ENCODE results near the gene GDF9. TPM values are rescaled to one million over a fixed set of nuclear protein-coding genes. Genes with fewer than 3 reads are reported as not detected.
A peak's percentile ranks its signal among the peaks of the same experiment; 100 is the strongest.

Gene GDF9
- total RNA-seq, 1 experiment from 2014 or later, result 1.4 TPM

GRCh38 chr5:132850066-132850465 lies 16.2 kb downstream of the GDF9 start:
- Histone ChIP-seq H3K36me3 (ENCODE audit: low read depth) (no peaks in the 10 kb centered on the region), H4K20me1 (ENCODE audit: insufficient read depth) (no peaks in the 10 kb centered on the region), H3K27ac (no peak overlapping the region), H3K27me3 (ENCODE audit: insufficient read depth, low read depth) (no peaks in the 10 kb centered on the region), H3K9me3 (ENCODE audit: insufficient read depth, low read depth) (no peaks in the 10 kb centered on the region), H3K79me2 (ENCODE audit: low read depth) (no peaks in the 10 kb centered on the region), H3K9me2 (ENCODE audit: insufficient read depth) (no peaks in the 10 kb centered on the region), H3K4me2 (no peak overlapping the region), H3K4me1 (replicated peaks; ENCODE audit: insufficient read depth) (peaks cover 9% of the 10 kb centered on the region), H3F3A (ENCODE audit: insufficient read depth, low read depth) (0 out of 2 replicates have a peak, but pooled peaks cover 6% of the 10 kb centered on the region), H2AFZ (no peak overlapping the region), H3K4me3 (no peak overlapping the region)
- ChIA-PET CTCF (no interaction called here), POLR2A (ENCODE audit: unreplicated experiment) (no interaction called here)
- TF ChIP-seq, protein P1, sequence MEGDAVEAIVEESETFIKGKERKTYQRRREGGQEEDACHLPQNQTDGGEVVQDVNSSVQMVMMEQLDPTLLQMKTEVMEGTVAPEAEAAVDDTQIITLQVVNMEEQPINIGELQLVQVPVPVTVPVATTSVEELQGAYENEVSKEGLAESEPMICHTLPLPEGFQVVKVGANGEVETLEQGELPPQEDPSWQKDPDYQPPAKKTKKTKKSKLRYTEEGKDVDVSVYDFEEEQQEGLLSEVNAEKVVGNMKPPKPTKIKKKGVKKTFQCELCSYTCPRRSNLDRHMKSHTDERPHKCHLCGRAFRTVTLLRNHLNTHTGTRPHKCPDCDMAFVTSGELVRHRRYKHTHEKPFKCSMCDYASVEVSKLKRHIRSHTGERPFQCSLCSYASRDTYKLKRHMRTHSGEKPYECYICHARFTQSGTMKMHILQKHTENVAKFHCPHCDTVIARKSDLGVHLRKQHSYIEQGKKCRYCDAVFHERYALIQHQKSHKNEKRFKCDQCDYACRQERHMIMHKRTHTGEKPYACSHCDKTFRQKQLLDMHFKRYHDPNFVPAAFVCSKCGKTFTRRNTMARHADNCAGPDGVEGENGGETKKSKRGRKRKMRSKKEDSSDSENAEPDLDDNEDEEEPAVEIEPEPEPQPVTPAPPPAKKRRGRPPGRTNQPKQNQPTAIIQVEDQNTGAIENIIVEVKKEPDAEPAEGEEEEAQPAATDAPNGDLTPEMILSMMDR (conservative IDR thresholded peaks at IDR 0.05), result no peak
- no peak for TF ChIP-seq EZH2 (IDR thresholded peaks at IDR 0.05; ENCODE audit: low read depth)
- no TSS peak for BruUV-seq (replicated peaks)
- no peak for DNase-seq
- intact Hi-C loops (cut with micrococcal nuclease; ENCODE audit: unreplicated experiment), result no loop called here

DNA sequence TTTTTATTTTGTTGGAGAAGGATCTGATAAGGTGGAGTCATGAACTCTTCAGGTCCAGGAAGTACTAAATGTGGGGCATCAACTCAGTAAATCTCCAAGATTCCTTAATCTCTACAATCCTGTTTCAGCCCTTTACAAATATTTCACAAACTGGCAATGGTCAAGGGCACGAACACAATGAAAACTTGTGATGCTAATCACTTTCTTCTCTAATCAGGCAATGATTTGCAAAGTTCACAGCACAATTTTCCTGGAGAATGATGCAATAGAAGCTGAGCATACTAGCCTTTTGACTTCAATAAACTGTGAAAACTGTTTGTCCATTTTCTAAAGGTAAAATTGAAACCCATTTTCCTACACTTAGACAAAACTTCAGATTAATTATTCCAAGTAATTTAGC lies 16.9 kb downstream of the GDF9 start:
- no peak for TF ChIP-seq EZH2 (IDR thresholded peaks at IDR 0.05; ENCODE audit: low read depth)
- TF ChIP-seq, protein P1 (conservative IDR thresholded peaks at IDR 0.05), result no peak
- POLR2A ChIA-PET (ENCODE audit: unreplicated experiment), result no interaction called here
- no peaks in the 10 kb centered on the region for H3K79me2 ChIP-seq (ENCODE audit: low read depth)

GRCh38 chr5:132848270-132848669 lies 18.0 kb downstream of the GDF9 start:
- no peak overlapping the region for H3K4me3 ChIP-seq
- CTCF ChIA-PET, result interaction anchor here (0.6 kb wide), 1 partner anchor 300 kb away, joined by 4 read pairs; no protein-coding TSS in a partner anchor
- 0 out of 2 replicates have a peak, but pooled peaks cover 6% of the 10 kb centered on the region for H3F3A ChIP-seq (ENCODE audit: insufficient read depth, low read depth)
- H3K4me2 ChIP-seq, result no peak overlapping the region
- H3K9me3 ChIP-seq (ENCODE audit: insufficient read depth, low read depth), result no peaks in the 10 kb centered on the region
- H3K4me1 ChIP-seq (replicated peaks; ENCODE audit: insufficient read depth), result peaks cover 9% of the 10 kb centered on the region
- no peak for DNase-seq
- no peaks in the 10 kb centered on the region for H4K20me1 ChIP-seq (ENCODE audit: insufficient read depth)
- TF ChIP-seq, protein P1 (conservative IDR thresholded peaks at IDR 0.05), result no peak
- TF ChIP-seq EZH2 (IDR thresholded peaks at IDR 0.05; ENCODE audit: low read depth), result no peak
- no peaks in the 10 kb centered on the region for H3K79me2 ChIP-seq (ENCODE audit: low read depth)
- no peaks in the 10 kb centered on the region for H3K27me3 ChIP-seq (ENCODE audit: insufficient read depth, low read depth)
- BruUV-seq (replicated peaks), result no TSS peak
- no peaks in the 10 kb centered on the region for H3K9me2 ChIP-seq (ENCODE audit: insufficient read depth)
- H3K27ac ChIP-seq, result no peak overlapping the region
- intact Hi-C loops (cut with micrococcal nuclease; ENCODE audit: unreplicated experiment), result no loop called here
- H2AFZ ChIP-seq, result no peak overlapping the region
- POLR2A ChIA-PET (ENCODE audit: unreplicated experiment), result no interaction called here
- H3K36me3 ChIP-seq (ENCODE audit: low read depth), result no peaks in the 10 kb centered on the region

More for the DNA sequence above, 16.9 kb downstream of the GDF9 start:
- H3F3A ChIP-seq (ENCODE audit: insufficient read depth, low read depth), result 0 out of 2 replicates have a peak, but pooled peaks cover 6% of the 10 kb centered on the region
- H3K4me2 ChIP-seq, result peak overlapping the region; percentile 30
- 0 out of 2 replicates have a peak overlapping the region, but pooled peaks have one; percentile 20 for H2AFZ ChIP-seq
- H3K27me3 ChIP-seq (ENCODE audit: insufficient read depth, low read depth), result no peaks in the 10 kb centered on the region
- peaks cover 9% of the 10 kb centered on the region for H3K4me1 ChIP-seq (replicated peaks; ENCODE audit: insufficient read depth)
- H3K4me3 ChIP-seq, result no peak overlapping the region
- no peaks in the 10 kb centered on the region for H3K36me3 ChIP-seq (ENCODE audit: low read depth)
- intact Hi-C loops (cut with micrococcal nuclease; ENCODE audit: unreplicated experiment), result no loop called here
- CTCF ChIA-PET, result no interaction called here
- H3K9me3 ChIP-seq (ENCODE audit: insufficient read depth, low read depth), result no peaks in the 10 kb centered on the region
- H3K27ac ChIP-seq, result peak overlapping the region; percentile 12; the same call in 1 of the 2 replicates
- no peaks in the 10 kb centered on the region for H3K9me2 ChIP-seq (ENCODE audit: insufficient read depth)
- BruUV-seq (replicated peaks), result no TSS peak
- no peak for DNase-seq
- no peaks in the 10 kb centered on the region for H4K20me1 ChIP-seq (ENCODE audit: insufficient read depth)

Measured in PC-9 (cell line).